Activated CD8-positive, alpha-beta memory T cell treated with anti-CD3 and anti-CD28 coated beads, Interleukin-2, amount 50 U/mL, for 1 hour (primary cell): Measurements from ENCODE around the gene CCN5.
"Not testable (repeated sequence)": the region's sequence is repeated elsewhere in the genome, so short reads cannot be mapped to it uniquely, and the experiment has no call there.

Source experiments
- DNase-seq: peaks from one replicate; pipeline ENCODE4 v3.0.0-alpha.2; 2020; ENCODE audit errors: extremely low read depth

Gene CCN5

GRCh38 chr20:44695295-44695673 lies 19.9 kb upstream of the CCN5 start:
- DNase-seq: no peak

DNA sequence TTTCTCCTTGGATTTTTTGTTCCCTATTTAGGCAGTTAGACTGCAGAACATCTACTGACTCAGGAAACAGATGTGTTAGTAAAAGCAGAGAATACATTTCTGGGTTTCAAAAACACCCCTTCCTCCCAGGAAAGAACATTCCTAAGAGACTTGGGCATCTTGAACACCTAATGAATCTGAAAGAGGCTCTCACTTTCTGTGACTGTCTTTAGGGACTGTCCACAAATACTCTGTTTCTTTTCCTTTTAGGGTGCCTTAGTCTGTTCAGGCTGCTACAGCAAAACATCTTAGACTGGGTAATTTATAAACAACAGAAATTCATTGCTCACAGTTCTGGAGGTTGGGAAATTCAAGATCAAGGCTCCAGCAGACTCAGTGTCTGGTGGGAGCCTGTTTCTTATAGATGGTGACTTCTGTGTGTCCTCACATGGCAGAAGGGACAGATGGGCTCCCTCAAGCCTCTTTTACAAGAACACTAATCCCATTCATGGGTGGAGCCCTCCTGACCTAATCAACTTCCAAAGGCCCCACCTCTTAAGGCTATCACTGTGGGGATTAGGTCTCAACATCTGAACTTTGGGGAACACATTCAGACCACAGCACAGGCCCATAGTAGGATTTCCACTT lies 19.4 kb upstream of the CCN5 start:
- DNase-seq: no peak

DNA sequence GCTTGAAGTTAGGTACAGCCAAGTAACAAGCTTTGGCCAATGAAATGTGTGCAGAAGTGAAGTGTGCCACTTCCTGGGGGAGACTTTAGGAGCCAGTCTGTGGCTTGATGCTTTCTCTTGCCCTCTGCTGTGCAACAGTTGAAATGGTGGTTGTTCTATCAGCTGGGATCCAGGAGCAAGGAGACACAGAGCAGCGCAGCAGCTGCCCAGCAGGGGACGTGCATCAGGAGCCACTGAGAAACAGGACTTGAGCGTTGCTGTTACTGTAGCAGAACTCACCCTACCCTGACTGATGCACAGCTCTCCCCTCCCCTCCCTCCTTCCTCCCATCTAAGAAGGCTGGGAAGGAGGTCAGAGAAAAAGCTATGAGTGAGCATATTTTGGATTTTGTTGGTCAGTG lies 18.9 kb upstream of the CCN5 start:
- no peak for DNase-seq

DNA sequence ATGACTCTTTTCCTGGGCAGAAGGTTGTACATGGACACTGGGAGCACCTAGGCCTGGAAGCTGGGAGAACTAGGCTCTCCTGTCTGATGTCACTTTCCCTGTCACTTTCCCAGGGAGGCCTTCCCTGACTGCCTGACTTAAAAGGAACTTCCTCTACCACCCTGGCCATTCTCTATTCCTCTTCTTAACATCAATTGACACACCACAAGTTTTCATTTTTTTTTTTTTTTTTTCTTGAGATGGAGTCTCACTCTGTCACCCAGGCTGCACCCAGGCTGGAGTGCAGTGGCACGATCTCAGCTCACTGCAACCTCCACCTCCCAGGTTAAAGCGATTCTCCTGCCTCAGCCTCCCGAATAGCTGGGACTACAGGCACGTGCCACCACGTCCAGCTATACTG lies 18.1 kb upstream of the CCN5 start:
- DNase-seq: not testable (repeated sequence)

DNA sequence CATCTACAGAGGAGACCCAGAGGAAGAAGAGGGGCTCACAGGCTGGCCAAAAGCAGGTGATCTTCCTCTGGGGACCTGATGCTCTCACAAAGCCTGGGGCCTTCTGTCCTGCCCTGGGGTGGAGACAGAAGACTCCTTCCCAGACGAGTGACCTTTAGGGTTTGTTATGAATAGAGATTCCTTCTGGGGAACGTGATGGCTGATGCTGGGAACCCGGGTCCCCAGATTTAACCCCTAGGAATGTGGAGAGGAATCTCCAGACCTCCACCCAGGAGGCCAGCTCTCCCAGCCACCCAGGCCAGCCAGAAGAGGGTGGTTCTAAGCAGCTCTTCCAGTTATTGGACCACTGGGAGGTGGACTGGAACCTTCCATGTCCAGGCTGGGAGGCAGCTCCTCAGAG lies 16.8 kb upstream of the CCN5 start:
- no peak for DNase-seq

DNA sequence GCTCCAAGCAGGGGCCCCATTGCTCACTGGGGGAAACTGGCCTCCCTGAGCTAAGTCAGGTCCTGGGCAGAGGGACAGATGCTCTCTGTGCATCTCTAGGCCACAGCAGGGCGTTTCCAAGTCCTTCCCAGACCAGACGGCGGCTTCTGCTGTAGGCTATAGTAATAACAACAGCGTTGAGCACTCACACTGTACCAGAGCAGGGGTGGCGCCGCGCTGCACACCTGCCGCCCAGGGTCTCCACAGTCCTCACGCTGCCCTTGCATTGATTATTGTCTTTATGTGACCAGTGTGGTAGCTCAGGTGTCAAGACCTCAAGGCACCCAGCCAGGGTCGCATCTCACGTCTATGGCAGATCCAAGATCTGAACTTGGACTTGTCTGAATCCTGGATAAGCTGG lies 14.9 kb upstream of the CCN5 start:
- DNase-seq: no peak

- no peak for DNase-seq
These were observed 13.9 kb upstream of the CCN5 start for GRCh38 chr20:44701118-44701857.

GRCh38 chr20:44701858-44702256 lies 13.3 kb upstream of the CCN5 start:
- no peak for DNase-seq

DNA sequence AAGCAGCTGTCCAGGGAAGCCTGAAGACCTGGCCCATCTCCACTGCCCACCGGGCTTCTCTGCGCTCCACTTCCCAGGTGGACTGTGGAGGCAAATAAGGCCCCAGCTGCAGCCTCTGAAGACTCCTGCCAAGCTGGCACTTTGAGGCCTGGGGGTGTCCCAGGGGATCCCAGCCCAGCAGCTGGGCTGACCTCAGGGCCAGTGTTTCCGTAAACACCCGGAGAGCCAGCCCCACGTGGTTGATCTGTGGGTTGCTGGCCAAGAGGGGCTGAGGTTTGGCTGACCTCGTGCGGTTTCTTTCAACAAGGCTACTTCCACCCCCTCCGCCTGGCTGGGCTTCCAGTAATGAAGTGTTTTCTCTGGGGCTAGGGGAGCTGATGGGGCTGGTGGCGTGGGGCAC lies 12.4 kb upstream of the CCN5 start:
- no peak for DNase-seq

GRCh38 chr20:44703183-44703925 lies 11.8 kb upstream of the CCN5 start:
- no peak for DNase-seq

DNA sequence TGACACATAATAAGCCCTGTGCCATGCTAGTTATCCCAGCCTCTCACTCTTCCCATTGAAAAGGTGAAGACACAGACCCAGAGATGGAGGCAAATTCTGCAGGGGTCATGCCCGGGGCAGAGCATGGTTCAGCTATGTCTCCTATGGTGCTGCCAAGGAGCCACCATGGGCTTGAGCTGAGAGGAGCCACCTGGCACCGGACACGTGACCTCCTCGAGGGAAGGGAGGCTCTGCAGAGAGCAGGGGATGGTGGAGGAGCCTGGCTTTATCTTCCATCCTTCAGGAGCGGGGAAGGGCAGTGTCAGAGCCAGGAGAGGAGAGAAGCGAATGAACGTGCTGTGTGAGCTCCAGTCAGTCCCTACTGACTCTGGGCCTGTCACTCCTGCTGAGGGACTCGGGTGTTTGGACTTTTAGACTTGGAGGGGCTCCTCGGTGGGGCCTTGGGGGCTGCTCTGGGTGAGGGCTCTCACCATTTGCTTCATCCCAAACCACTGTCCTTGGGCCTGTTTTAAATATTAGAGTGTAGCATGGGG lies 11.1 kb upstream of the CCN5 start:
- DNase-seq: no peak

DNA sequence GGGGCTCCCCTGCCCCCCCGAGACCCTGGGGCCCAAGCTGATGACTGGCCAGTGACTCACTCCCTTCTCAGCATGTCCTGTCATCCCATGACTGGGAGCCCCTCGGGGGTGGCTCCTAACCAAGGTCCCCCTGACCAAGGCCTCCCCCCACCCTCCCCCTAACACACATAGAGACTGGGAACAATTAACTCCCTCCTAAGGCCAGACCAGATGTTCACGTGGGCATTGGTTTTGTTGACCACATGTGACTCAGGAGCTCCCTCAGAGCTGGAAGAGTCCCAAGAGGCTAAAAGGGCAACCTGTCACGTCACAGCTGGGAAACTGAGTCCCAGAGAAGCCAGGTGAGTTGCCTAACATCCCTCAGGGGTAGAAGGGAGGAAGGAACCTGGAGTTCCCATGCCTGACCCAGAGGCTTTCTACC lies 10.6 kb upstream of the CCN5 start:
- DNase-seq: no peak

- DNase-seq: no peak
These were observed 9.6 kb upstream of the CCN5 start for GRCh38 chr20:44705364-44706094.

- no peak for DNase-seq
These were observed 8.7 kb upstream of the CCN5 start for GRCh38 chr20:44706301-44707017.

GRCh38 chr20:44707018-44707579 lies 8.1 kb upstream of the CCN5 start:
- no peak for DNase-seq

DNA sequence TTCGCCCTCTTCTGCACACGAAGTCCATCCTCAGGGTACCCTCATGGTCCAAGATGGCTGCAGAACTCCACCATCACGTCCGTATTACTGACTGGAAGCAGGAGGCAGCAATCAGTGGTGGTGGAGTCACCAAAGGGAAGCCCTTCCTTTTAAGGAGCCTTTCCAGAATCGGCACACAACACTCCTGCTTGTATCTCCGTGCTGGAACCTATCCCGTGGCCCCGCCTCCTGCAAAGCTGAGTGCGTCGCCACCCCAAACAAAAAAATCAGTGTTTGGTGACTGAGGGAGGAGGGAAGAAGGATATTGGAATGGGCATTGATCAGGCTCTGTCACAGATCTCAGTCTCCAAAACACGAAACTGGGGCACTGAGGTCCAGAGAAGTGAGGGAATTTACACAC lies 5.8 kb upstream of the CCN5 start:
- DNase-seq: no peak

DNA sequence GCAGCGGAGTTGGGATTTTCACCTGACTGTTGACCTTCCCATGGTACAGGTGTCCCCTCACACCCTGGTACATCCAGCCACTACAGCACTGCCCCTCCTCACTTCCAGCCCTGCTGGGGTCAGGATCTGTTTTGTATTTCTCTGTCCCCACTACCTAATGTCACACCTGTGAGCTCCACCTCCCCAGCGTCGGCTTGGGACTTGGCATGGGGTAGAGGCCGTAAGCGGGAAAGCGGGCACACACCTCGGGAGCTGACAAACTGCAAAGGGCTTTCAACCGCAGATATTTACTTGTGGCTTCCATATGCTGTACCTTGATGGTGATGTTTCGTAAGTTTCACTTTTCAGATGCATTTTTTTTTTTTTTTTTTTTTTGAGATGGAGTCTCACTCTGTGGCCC lies 5.4 kb upstream of the CCN5 start:
- no peak for DNase-seq

DNA sequence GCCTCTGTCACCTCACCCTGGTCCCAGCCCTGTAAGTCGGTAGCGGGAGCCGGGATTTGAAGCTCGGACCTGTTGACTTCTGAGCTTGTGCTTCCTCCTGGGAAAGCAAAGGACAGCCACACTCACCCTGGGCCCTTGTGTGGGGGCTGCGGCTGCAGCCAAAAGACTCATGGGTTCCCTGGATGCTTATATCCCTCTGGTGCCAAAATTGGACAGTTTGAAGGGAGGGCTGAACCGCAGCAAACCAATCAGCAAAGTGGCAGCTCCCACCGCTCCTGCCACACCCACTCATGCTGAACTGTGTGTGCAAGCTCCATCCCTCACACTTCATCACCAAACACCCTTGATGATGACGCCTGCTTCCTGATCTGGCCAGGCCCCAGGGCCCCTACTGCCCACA lies 3.9 kb upstream of the CCN5 start:
- no peak for DNase-seq

DNA sequence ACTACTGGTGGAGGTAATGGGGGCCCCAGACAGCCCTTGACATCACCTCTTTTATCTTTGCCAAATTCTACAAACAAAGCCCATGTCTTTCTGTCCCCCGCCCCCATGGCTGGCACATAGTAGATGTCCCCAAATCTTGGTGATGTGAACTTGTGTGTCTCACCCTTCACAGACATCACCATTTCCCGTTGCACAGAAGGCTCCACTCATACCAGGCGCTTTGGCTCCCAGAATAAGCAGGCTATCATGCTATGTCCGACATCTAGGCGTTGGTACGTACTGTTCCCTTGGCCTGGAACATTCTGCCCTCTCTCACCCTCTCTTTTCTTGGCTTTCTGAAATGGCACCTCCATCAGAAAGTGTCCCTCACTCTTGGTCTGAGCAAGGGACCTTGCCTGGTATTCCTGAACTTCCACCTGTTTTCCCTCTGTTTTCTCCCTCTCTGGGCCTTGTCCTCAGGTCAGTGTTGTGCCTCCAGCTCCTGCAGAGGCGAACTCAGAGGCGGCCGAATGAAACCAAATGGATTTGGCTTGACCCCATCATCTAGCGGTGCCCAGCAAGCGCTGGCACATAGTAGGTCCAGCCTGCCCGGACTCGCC lies 968 bp upstream of the CCN5 start:
- DNase-seq: no peak

DNA sequence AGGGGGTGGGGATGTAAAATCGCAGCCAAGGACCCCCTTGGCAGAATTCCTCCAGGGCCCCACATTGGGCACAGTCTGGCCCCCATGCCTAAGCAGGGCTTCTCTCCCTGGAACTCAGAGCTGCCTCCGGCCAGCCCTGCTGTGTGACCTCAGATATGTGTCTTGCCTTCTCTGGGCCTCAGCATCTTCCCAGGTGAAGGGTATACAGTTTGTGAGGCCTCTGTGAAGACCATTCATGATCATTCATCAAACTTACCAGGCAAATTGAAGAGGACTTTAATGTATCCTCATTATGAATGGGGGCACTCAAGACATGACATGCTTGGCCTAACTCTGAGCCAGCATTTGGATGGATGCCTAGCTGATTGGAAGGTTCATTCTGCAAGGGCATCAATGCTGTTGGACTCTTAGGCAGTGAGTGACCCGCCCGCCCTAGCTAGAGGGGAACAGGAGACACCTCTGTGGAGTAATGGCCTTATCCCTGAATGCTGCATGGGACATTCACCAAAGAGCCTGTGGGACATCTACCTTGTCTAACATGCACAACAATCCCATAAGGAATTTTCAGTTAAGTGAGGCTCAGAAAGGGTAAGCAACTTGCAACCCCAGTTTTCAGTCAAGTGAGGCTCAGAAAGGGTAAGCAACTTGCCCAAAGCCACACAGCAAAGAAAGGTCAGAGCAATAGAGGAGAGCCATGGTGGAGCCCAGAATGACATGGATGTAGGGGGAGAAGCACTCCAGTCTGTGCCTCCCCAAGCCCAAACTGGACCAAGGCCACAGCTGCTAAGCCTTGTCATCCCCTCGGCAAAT lies 535 bp downstream of the CCN5 start:
- DNase-seq: no peak
